H1 (cell line): Measurements from ENCODE around the gene BCO2. TPM values are rescaled to one million over a fixed set of nuclear protein-coding genes. Genes with fewer than 3 reads are reported as not detected.

ENCODE experiments used
- CBX5 ChIP-seq: fragments of 300-800, 300-1000 bp; sonication (generic); IDR thresholded peaks from 2 replicates; pipeline ENCODE4 v1.7.1; 2016; ENCODE audit warnings: antibody characterized with exemption, low read length, low read depth
- KDM1A ChIP-seq: fragments of 200-600, 300-600 bp; sonication (generic); IDR thresholded peaks from 2 replicates; pipeline ENCODE4 v1.7.1; 2016; ENCODE audit warnings: mild to moderate bottlenecking, low read length, borderline replicate concordance
- polyA plus RNA-seq, 7 experiments: library from polyadenylated mRNA; depleted of rRNA in 3 of 7; stranded (reverse) in 5 of 7; unstranded in 2 of 7; fragments of >200 nt in 5 of 7; fragments of 200-250 nt in 2 of 7; gene quantifications; 1 replicate in 5 of 7; 2 replicates in 1 of 7; 4 replicates in 1 of 7; pipeline versions ENCODE4 v1.2.1 to v1.2.3, GENCODE V29; 2011 to 2013; ENCODE audit warnings: missing spikeins in 2 of 7, mixed read lengths in 2 of 7
- total RNA-seq: library from RNA; stranded (reverse); fragmentation: NEBNext Ultra II Directional; extraction: Animal tissue kit (Norgen Biotek cat#: 25700); gene quantifications from 2 replicates; pipeline ENCODE4 v1.2.1, GENCODE V29; 2021
- TF ChIP-seq, protein P1 (sequence below): fragments of 300-600 bp; sonication (generic); IDR thresholded peaks from 2 replicates; pipeline ENCODE4 v1.7.1; 2012; ENCODE audit warnings: low read length, moderate library complexity, mild to moderate bottlenecking, inconsistent platforms; ENCODE audit not compliant: insufficient replicate concordance

BCO2 gene
- total and polyA plus RNA-seq, 2 of the 8 experiments (the other 6 are each of a cell fraction or from before 2014, with no cell fraction given) = 0.42 to 0.82 TPM

DNA sequence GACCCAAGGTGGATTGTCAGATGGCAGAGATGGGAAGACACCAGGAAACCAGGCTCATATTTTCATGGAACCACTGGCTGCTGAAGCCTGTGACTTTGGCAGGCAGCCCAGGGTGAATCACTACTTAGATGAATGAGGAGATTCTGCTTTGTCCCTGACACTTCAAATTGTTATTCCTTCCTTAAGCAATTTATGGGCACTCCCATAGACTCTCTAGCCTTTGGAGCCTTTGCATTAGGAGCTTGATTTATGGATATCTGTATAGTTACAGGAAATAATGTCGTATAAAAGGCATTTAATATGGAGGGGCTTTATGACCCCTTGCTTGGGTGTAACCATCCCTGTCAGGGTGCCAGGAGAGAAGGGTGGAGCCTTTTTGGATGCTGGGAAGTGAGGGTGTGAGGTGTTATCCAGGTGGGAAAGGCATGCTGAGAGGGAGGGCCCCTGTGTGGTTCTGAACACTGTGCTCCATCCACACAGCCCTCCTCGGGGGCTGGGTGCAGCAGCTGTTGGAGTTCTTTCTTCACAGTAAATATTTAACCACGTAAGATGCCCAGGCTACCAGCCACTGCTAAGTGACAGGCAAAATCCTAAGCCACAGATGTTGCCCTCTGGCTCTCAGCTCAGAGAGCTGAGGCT, 46.7 kb upstream of the BCO2 start (continued):
- TF ChIP-seq, protein P1, sequence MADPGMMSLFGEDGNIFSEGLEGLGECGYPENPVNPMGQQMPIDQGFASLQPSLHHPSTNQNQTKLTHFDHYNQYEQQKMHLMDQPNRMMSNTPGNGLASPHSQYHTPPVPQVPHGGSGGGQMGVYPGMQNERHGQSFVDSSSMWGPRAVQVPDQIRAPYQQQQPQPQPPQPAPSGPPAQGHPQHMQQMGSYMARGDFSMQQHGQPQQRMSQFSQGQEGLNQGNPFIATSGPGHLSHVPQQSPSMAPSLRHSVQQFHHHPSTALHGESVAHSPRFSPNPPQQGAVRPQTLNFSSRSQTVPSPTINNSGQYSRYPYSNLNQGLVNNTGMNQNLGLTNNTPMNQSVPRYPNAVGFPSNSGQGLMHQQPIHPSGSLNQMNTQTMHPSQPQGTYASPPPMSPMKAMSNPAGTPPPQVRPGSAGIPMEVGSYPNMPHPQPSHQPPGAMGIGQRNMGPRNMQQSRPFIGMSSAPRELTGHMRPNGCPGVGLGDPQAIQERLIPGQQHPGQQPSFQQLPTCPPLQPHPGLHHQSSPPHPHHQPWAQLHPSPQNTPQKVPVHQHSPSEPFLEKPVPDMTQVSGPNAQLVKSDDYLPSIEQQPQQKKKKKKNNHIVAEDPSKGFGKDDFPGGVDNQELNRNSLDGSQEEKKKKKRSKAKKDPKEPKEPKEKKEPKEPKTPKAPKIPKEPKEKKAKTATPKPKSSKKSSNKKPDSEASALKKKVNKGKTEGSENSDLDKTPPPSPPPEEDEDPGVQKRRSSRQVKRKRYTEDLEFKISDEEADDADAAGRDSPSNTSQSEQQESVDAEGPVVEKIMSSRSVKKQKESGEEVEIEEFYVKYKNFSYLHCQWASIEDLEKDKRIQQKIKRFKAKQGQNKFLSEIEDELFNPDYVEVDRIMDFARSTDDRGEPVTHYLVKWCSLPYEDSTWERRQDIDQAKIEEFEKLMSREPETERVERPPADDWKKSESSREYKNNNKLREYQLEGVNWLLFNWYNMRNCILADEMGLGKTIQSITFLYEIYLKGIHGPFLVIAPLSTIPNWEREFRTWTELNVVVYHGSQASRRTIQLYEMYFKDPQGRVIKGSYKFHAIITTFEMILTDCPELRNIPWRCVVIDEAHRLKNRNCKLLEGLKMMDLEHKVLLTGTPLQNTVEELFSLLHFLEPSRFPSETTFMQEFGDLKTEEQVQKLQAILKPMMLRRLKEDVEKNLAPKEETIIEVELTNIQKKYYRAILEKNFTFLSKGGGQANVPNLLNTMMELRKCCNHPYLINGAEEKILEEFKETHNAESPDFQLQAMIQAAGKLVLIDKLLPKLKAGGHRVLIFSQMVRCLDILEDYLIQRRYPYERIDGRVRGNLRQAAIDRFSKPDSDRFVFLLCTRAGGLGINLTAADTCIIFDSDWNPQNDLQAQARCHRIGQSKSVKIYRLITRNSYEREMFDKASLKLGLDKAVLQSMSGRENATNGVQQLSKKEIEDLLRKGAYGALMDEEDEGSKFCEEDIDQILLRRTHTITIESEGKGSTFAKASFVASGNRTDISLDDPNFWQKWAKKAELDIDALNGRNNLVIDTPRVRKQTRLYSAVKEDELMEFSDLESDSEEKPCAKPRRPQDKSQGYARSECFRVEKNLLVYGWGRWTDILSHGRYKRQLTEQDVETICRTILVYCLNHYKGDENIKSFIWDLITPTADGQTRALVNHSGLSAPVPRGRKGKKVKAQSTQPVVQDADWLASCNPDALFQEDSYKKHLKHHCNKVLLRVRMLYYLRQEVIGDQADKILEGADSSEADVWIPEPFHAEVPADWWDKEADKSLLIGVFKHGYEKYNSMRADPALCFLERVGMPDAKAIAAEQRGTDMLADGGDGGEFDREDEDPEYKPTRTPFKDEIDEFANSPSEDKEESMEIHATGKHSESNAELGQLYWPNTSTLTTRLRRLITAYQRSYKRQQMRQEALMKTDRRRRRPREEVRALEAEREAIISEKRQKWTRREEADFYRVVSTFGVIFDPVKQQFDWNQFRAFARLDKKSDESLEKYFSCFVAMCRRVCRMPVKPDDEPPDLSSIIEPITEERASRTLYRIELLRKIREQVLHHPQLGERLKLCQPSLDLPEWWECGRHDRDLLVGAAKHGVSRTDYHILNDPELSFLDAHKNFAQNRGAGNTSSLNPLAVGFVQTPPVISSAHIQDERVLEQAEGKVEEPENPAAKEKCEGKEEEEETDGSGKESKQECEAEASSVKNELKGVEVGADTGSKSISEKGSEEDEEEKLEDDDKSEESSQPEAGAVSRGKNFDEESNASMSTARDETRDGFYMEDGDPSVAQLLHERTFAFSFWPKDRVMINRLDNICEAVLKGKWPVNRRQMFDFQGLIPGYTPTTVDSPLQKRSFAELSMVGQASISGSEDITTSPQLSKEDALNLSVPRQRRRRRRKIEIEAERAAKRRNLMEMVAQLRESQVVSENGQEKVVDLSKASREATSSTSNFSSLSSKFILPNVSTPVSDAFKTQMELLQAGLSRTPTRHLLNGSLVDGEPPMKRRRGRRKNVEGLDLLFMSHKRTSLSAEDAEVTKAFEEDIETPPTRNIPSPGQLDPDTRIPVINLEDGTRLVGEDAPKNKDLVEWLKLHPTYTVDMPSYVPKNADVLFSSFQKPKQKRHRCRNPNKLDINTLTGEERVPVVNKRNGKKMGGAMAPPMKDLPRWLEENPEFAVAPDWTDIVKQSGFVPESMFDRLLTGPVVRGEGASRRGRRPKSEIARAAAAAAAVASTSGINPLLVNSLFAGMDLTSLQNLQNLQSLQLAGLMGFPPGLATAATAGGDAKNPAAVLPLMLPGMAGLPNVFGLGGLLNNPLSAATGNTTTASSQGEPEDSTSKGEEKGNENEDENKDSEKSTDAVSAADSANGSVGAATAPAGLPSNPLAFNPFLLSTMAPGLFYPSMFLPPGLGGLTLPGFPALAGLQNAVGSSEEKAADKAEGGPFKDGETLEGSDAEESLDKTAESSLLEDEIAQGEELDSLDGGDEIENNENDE = no peak
- TF ChIP-seq CBX5 (no peak), KDM1A (no peak)
